GM18511 (cell line): ENCODE data around the gene GNGT2.

ENCODE experiments used
- ATAC-seq: cut with Tn5 transposase; IDR thresholded peaks from one replicate; pipeline ENCODE4 v1.9.1; 2021; ENCODE audit warnings: mild to moderate bottlenecking, moderate library complexity; ENCODE audit not compliant: unreplicated experiment

The GNGT2 gene

GRCh38 chr17:49229805-49230600, 19.6 kb upstream of the GNGT2 start:
- ATAC-seq, result peak; percentile 9

GRCh38 chr17:49229076-49229804, 18.9 kb upstream of the GNGT2 start:
- ATAC-seq, result no peak

DNA sequence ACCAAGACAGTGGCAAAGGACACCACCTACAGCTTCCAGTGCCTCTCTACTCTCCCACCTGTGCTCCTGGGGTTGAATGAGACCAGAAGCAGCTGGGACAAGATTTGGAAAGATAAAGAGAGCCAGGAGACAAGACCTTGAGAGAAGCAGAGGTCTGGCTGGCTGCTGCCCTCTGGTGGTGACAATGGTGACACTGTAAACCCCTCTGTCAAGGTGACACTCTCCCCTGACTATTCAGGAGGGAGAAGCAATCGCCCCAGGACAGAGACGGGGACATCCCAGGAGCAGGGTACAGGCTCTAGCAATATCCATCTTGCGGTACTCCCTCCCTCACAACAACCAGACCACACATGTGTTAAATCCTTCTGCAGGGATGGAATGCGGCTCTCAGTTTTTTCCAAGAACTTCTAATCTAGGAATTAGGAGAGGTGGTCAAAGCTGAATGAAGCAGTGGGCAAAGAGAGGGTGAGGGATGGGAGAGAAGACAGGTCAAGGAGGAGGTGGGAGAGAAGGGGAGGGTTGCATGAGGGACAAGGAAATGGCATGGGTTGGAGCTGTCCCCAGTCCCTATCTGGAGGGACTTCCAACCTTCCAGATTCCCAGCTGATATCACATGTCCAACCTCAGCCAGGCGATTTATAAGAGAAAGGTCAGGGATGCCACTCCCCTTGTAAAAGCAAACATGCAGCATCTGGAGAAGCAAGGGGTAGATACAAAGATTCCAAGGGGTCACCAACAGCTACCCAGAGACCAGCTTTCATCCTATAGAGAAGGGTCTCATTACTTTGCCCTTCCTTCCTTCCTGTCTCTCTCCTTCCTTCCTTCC, 17.3 kb upstream of the GNGT2 start:
- ATAC-seq, result peak; percentile 41

- no peak for ATAC-seq
These were observed 16.5 kb upstream of the GNGT2 start for GRCh38 chr17:49226771-49227435.

DNA sequence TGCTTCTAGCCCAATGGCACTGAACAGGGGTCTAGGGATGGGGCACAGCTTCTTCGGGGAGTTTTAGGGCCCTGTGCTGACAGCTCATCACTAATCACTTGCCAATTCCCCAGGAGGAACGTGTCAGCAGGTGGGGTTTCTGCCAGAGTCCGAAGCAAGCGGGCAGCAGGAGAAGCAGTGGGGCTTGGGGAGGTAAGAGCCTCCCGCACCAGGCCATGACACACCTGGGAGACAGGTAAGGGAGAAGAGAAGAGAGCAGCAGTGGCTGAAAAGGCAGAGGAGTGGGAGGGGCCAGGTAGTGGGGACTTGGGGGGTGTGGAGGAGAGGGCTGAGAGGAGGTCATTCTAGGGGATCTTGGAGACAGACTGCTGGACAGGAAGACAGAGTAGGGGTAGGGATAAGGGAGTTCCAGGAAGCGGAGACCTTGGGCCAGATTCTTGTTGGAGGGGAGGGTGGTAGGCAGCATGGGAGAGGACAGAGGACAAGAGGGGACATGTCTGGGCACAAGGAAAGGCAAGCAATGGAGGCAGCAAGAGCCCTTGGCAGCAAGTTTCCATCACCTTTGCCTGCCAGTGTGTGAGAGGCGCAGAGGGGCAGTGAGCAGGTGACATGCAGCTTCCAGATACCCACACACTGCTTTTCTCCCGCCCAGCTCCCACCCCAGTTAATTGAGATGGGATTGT, 15.3 kb upstream of the GNGT2 start:
- no peak for ATAC-seq

GRCh38 chr17:49224997-49225337, 14.6 kb upstream of the GNGT2 start:
- ATAC-seq, result no peak

DNA sequence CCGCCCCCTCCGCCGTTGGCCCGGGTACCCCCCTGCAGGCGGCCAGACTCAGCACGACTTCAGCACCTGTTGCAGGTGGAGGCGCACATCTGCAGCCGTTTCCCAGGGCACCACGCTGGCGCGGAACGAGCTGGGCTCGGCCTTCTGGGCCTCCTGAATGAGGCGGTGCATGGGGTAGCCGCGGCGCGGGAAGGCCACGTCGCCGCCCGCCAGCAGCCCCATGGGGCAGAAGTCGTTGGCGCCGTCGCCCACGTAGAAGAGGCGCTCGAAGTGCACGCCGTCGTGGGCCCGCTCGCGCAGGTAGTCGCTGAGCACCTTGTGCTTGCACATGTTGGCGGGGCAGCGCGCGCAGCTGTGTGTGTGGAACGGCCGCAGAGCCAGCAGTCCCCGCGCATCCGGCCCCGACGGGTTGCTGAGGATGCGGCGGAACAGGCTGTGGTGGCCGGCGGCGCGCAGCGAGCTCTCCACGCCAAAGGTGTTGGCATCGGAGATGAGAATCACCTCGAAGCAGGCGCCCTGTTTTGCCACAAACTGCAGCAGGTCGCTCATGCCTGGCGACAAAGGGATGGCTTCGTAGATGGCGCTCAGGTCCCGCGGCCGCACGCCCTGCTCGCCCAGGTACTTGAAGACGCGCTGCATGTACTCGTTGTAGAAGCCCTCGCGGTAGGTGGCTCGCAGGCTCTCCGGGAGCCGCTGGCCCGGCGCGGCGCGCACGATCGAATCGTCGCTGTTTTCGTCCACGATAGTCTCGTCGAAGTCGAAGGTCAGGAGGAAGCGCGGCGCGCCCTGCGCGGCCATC, 14.0 kb upstream of the GNGT2 start:
- no peak for ATAC-seq

GRCh38 chr17:49223517-49224197, 13.3 kb upstream of the GNGT2 start:
- no peak for ATAC-seq

GRCh38 chr17:49223168-49223516, 12.8 kb upstream of the GNGT2 start:
- no peak for ATAC-seq

DNA sequence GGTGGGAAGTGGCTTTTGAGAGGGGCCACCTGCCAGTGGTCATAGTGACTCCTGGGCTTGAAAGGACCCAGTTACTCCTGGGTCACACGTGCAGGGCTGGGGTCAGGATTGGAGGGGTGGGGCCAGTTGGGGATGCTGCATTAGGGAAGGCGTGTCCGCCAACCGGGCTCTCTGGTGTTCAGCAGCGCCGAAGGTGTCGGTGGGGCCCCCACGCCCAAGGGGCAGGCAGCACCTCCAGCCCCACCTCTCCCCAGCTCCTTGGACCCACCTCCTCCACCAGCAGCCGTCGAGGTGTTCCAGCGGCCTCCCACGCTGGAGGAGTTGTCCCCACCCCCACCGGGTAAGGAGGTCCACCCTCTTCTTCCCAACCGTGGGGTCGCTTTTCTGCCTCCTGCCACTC, 9.6 kb upstream of the GNGT2 start:
- no peak for ATAC-seq

GRCh38 chr17:49218941-49219913, 8.9 kb upstream of the GNGT2 start:
- ATAC-seq, result peak; percentile 53

GRCh38 chr17:49217651-49218413, 7.5 kb upstream of the GNGT2 start:
- peak; percentile 59 for ATAC-seq

GRCh38 chr17:49216953-49217650, 6.7 kb upstream of the GNGT2 start:
- no peak for ATAC-seq

DNA sequence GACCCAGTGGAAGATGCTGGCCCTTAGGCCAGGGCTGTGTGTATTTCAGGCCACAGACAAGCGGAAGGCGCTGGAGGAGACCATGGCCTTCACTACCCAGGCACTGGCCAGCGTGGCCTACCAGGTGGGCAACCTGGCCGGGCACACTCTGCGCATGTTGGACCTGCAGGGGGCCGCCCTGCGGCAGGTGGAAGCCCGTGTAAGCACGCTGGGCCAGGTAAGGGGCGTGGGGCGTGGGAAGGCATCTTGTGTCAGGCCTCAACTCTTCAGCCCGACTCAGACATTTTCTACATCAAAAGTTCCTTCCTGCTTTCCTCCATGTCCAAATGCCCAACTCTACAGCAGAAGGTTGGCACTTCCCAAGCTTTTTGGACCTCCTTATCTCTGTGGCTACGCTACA, 6.1 kb upstream of the GNGT2 start:
- ATAC-seq, result no peak

- no peak for ATAC-seq
These were observed 4.4 kb upstream of the GNGT2 start for GRCh38 chr17:49214676-49215360.

DNA sequence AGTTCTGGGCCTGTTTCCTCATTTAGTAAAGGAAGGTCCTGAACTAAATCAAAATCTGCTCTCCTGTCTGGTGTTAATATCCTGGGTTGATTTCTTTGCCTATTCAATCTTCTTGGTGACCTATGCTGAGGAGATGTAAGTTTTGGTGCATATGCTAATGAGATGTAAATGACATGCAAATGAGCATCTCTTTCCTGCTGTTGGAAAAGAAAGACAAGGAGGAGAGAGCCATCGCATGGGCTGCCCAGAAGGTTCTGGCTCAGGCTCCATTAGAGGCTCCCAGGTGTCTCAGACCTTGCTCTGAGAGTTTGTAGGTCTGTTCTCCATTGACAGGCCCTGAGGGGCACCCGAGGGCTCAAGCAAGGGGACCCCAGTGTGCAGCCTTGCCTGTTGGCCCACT, 3.5 kb upstream of the GNGT2 start:
- ATAC-seq, result no peak
